ENCODE measurements around the gene MT1X.

- TF ChIP-seq CTCF (tag by site-specific recombination; IDR thresholded peaks at IDR 0.05) (no peak), SP7 (tag by site-specific recombination; IDR thresholded peaks at IDR 0.05) (no peak), ZNF214 (tag by site-specific recombination; IDR thresholded peaks at IDR 0.05; ENCODE audit: borderline replicate concordance) (no peak), KLF16 (tag by site-specific recombination; IDR thresholded peaks at IDR 0.05) (no peak), YY1 (tag by site-specific recombination; IDR thresholded peaks at IDR 0.05) (no peak), ZNF112 (tag by site-specific recombination; IDR thresholded peaks at IDR 0.05) (no peak), ZNF514 (tag by site-specific recombination; IDR thresholded peaks at IDR 0.05) (no peak), ZBTB21 (tag by site-specific recombination; IDR thresholded peaks at IDR 0.05) (no peak)
Measured at GRCh38 chr16:56679078-56679730, 3.1 kb upstream of the MT1X start.
